Thyroid gland (tissue), 4 donors: ENCODE data around the gene MCOLN2. TPM values are rescaled to one million over a fixed set of nuclear protein-coding genes. Genes with fewer than 3 reads are reported as not detected.
"Not testable (repeated sequence)": the region's sequence is repeated elsewhere in the genome, so short reads cannot be mapped to it uniquely, and the experiment has no call there.

Experiments
- DNase-seq, 2 donors: peaks; one replicate each; pipeline ENCODE4 v3.0.0-alpha.2; 2019
- H3K27ac ChIP-seq, 3 donors: fragments of 200-600 bp; sonication (generic); 1 replicate in 2 of 3; 2 replicates in 1 of 3; pipeline ENCODE4 v1.5.1; 2016 to 2019; ENCODE audit warnings: mild to moderate bottlenecking in 1 of 3, moderate library complexity in 1 of 3
- H3K27me3 ChIP-seq: fragments of 200-600 bp; sonication (generic); one replicate; pipeline ENCODE4 v1.5.1; 2019
- H3K36me3 ChIP-seq, 2 donors: fragments of 200-600 bp; sonication (generic); one replicate each; pipeline ENCODE4 v1.5.1; 2016 to 2019
- H3K4me1 ChIP-seq, 2 donors: fragments of 200-600 bp; sonication (generic); one replicate each; pipeline ENCODE4 v1.5.1; 2017 to 2019
- H3K4me3 ChIP-seq, 3 donors: fragments of 200-600 bp; sonication (generic); replicated peaks in 1 of 3; 1 replicate in 2 of 3; 2 replicates in 1 of 3; pipeline ENCODE4 v1.5.1; 2016; ENCODE audit warnings: mild to moderate bottlenecking in 1 of 3
- H3K9me3 ChIP-seq: fragments of 200-600 bp; sonication (generic); one replicate; pipeline ENCODE4 v1.5.1; 2017
- CTCF ChIP-seq, 6 experiments: fragments of 200-600 bp in 3 of 6; fragments of 450-650 bp in 3 of 6; sonication (generic) in 3 of 6; IDR thresholded peaks; one replicate each; pipeline ENCODE4 v1.5.1; 2016 to 2019; ENCODE audit warnings: antibody characterized with exemption in 6 of 6, mild to moderate bottlenecking in 2 of 6, inconsistent platforms in 1 of 6, moderate library complexity in 1 of 6
- POLR2A ChIP-seq, 2 donors: fragments of 450-650 bp; IDR thresholded peaks; one replicate each; pipeline ENCODE4 v1.6.1; 2017; ENCODE audit warnings: antibody characterized with exemption in 2 of 2, mild to moderate bottlenecking in 2 of 2, moderate library complexity in 1 of 2
- WGBS, 2 donors: methylation state at CpG; one replicate each; pipeline ENCODE4 v1.1.5; 2017; 5-methylcytosine and 5-hydroxymethylcytosine counted together
- intact Hi-C: fragments of 100-400 bp; cut with DNase I; formaldehyde crosslinking; loops from one replicate; pipeline ENCODE4 v1.15.1; 2023
- total RNA-seq, 4 donors: library from RNA; depleted of rRNA; stranded (reverse); fragments of >200 nt; gene quantifications; one replicate each; pipeline ENCODE4 v1.2.3, GENCODE V29; 2016

Gene MCOLN2
- total RNA-seq, 4 donors from 2014 or later: 0.29 to 2.5 (median 1.4) TPM

DNA sequence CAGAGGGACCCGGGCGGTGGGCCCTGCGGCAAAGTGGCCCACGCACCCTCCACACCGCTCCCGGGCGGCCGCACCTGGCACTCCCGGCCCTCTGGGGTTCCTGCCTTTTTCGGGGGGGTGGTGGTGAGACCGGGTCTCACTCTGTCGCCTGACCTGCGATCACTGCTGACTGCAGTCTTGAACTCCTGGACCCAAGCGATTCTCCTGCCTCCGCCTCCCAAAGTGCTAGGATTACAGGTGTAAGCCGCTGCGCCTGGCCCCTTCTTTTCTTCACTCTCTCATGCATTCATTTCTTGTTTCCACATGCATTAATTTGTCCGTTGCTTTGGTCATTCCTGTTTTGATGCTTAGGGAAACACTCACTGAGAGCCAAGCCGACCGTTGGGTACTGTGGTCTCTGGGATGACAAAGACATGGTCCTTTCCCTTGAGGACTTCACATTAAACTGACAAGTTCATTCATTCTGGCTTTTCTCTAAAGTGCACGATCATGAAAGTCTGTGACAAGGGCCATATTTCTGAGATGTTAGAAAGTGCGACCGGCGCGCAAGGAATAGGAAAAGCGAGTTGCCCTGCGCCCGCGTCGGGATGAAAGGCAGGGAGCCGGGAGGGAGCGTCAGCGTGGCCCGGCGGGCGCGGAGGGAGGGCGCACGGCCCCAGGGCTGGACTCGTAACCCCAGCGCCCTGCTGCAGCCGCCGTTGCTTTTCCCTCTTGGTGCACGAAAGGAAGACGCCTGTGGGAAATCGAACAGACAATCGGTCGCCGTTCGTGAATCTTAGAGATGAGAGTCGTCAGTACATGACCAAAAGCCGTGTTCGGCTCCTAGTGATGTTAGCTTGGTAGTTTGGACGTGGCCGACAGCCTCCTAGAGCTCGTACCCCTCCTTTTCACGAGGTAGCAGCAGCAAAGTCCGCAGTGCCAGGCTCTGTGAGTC, 1.0 kb upstream of the MCOLN2 start:
- intact Hi-C loops: no loop called here
- Histone ChIP-seq H3K9me3 (no peaks in the 10 kb centered on the region), H3K27me3 (no peaks in the 10 kb centered on the region), H3K4me1 (peaks cover 7 to 19% of the 10 kb centered on the region in 2 donors), H3K4me3 (peak overlapping the region; percentile 18 to 58 (median 40)), H3K27ac (no peak overlapping the region), H3K36me3 (no peaks in the 10 kb centered on the region)
- DNase-seq: peak; percentile 5 to 9
- no peak for TF ChIP-seq POLR2A (IDR thresholded peaks at IDR 0.05)
- TF ChIP-seq CTCF (IDR thresholded peaks at IDR 0.05): no peak
- WGBS, 2 donors: 2 to 3% methylated on average over 47 to 55 of the region's 58 CpGs

DNA sequence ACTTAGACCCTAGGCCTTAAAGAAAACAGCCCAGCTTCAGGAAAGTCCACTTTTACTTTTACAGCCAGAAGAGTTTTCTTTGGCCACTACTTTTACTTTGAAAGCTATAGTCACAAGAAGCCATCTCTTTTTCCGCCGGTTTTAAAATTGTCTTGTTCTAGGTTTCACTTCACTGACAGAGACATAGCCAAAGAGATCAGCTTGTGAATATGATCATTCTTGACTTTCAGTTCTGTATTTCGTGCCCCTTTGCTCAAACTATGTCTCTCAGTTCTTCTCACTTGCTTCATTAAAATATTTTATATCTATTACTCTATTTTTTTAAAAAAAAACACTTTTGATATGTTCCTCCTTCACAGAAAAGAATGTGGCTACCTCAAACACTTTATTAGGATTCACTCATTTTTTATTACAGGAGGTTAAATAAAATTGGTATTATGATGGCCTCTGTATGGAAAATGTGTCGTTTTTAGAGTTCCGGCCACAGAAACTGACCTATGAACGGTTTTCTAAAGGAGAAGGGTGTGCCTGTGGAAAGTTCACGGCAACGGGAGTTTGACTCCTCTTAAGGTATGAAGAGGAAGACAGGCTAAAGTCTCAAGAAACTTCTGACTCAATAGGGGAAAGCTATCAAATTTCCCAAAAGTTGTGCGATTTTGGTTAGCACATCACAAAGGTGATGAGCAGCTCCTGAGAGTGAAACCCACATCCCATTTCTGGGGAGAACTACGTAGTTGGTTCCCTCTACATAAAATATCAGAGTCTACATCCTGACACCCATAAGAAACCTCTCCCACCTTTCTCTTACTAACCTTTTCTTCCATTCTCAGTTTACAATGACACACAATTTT, 1.2 kb downstream of the MCOLN2 start:
- DNase-seq: no peak
- peaks cover 7 to 19% of the 10 kb centered on the region in 2 donors for H3K4me1 ChIP-seq
- H3K36me3 ChIP-seq: no peaks in the 10 kb centered on the region
- no peaks in the 10 kb centered on the region for H3K27me3 ChIP-seq
- no peak overlapping the region for H3K4me3 ChIP-seq
- 79 to 86% methylated on average over 10 of the region's 10 CpGs for WGBS, 2 donors
- no peak overlapping the region for H3K27ac ChIP-seq
- TF ChIP-seq POLR2A (IDR thresholded peaks at IDR 0.05): no peak
- no peak for TF ChIP-seq CTCF (IDR thresholded peaks at IDR 0.05)
- intact Hi-C loops: no loop called here
- H3K9me3 ChIP-seq: no peaks in the 10 kb centered on the region

DNA sequence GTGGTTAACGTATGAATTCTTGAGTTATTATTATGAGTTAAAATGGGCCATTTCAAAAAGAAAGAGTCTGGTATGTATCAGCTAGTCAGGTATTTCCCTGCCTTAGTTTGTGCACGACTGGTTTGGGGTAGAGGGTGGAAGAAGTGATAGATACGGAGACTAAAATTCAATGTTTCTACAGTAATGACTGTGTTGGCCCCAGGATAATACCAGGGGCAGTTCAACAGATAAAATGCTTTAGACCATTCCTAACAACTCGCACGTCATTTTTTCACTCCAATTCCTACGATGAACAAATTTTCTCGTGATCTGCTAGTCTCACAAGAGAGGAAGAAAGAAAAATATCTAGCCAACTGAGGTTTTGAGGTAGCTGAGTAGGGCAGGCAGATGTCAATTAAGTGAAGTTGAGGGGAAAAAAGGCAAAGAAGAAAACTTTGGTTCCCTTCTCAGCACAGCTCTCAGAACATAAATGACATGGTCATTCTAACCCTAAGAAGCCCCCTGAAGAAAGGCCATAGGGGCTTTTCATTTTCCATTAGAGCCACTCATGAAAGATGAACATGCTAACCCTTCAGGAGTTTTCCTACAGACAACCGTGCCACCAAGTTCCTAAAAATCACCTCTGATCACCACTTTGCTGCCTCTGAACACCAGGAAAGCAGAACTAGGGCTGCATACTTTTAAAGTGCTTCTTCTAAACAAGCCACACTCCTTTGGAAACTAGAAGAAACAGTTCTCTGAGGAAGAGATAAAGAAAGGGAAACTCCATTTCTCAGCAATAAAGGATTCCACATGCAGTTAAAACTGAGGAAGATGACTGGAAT, 5.6 kb downstream of the MCOLN2 start:
- 69 to 71% methylated on average over 8 of the region's 8 CpGs for WGBS, 2 donors
- Histone ChIP-seq H3K27me3 (no peaks in the 10 kb centered on the region), H3K9me3 (no peaks in the 10 kb centered on the region), H3K4me3 (no peak overlapping the region), H3K36me3 (no peaks in the 10 kb centered on the region), H3K4me1 (peaks cover 0 to under 1% of the 10 kb centered on the region in 2 donors), H3K27ac (no peak overlapping the region)
- no peak for TF ChIP-seq CTCF (IDR thresholded peaks at IDR 0.05)
- no peak for TF ChIP-seq POLR2A (IDR thresholded peaks at IDR 0.05)
- intact Hi-C loops: no loop called here
- DNase-seq: no peak

DNA sequence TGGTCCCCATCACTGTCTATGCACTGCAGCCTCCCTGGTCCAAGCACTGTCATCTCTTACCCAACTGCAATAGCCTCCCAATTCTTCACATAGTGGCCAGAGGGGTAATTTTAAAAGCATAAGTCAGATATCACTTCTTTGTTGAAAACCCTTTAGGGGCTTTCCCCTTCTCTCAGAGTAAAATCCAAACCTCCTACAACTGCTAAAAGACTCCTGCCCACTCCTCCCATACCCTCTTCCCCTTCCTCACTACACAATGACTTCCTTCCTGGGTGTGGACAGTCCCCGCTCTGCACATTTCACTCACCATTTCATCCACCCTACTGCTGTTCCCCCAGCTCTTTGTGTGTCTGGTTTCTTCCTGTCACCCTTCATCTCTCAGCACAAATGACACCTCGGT, 8.3 kb downstream of the MCOLN2 start:
- no peak overlapping the region for H3K27ac ChIP-seq
- WGBS, 2 donors: 74 to 75% methylated on average over 2 of the region's 2 CpGs
- H3K36me3 ChIP-seq: no peaks in the 10 kb centered on the region
- DNase-seq: no peak
- H3K4me1 ChIP-seq: no peaks in the 10 kb centered on the region
- intact Hi-C loops: no loop called here
- TF ChIP-seq CTCF (IDR thresholded peaks at IDR 0.05) (no peak), POLR2A (IDR thresholded peaks at IDR 0.05) (no peak)
- no peak overlapping the region for H3K4me3 ChIP-seq
- H3K9me3 ChIP-seq: no peaks in the 10 kb centered on the region
- H3K27me3 ChIP-seq: no peaks in the 10 kb centered on the region

GRCh38 chr1:84986561-84986960, 10.4 kb downstream of the MCOLN2 start:
- H3K4me1 ChIP-seq, H3K4me3 ChIP-seq, H3K27ac ChIP-seq, intact Hi-C loops, H3K27me3 ChIP-seq, DNase-seq, H3K36me3 ChIP-seq, H3K9me3 ChIP-seq: not testable (repeated sequence)
- 83 to 90% methylated on average over 3 of the region's 3 CpGs for WGBS, 2 donors
